ENCODE results near the gene TTLL8. TPM values are rescaled to one million over a fixed set of nuclear protein-coding genes. Genes with fewer than 3 reads are reported as not detected.

The TTLL8 gene
- polyA plus RNA-seq, 2 of the 4 experiments (the other 2 are of a cell fraction), result not detected

DNA sequence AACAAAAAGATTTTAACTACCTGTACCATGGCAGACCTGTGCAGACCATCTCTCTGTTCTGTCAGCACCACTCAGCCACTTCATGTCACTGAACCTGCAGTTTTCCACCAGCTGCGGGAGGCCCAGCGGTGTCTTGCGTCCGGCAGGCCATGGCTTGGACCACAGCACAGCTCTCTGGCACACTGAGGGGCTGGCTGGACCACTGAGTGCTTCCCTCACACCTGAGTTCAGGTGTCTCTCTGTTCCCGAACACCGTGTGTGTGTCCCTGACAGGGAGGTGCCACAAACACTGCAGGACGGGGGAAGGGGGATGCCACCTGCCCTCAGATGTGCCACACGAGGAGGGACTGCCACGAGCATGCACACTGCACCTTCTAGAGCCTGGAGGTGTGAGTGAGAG, 49.4 kb upstream of the TTLL8 start:
- H3K9me3 ChIP-seq, result no peaks in the 10 kb centered on the region
- WGBS (ENCODE audit: missing lambda C conversion rate), result 51% methylated on average over 6 of the region's 9 CpGs
- ChIA-PET POLR2A (no interaction called here), CTCF (interaction anchor here (1.4 kb wide), 1 partner anchor 78 kb away, joined by 3 read pairs; no protein-coding TSS in a partner anchor)
- no peak overlapping the region for H3K27ac ChIP-seq
- DNase-seq (ENCODE audit: low read depth in 1 of 2, low spot score in 1 of 2) (no peak), ATAC-seq (no peak), FAIRE-seq (no peak)
- H3K4me2 ChIP-seq, result no peak overlapping the region
- no peak for TF ChIP-seq RCOR1 (IDR thresholded peaks at IDR 0.05; ENCODE audit: low read depth, low read length)
- TF ChIP-seq, protein P1, sequence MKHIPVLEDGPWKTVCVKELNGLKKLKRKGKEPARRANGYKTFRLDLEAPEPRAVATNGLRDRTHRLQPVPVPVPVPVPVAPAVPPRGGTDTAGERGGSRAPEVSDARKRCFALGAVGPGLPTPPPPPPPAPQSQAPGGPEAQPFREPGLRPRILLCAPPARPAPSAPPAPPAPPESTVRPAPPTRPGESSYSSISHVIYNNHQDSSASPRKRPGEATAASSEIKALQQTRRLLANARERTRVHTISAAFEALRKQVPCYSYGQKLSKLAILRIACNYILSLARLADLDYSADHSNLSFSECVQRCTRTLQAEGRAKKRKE (CRISPR knock-in tag; IDR thresholded peaks at IDR 0.05; ENCODE audit: low read depth), result no peak
- TF ChIP-seq, protein P2, sequence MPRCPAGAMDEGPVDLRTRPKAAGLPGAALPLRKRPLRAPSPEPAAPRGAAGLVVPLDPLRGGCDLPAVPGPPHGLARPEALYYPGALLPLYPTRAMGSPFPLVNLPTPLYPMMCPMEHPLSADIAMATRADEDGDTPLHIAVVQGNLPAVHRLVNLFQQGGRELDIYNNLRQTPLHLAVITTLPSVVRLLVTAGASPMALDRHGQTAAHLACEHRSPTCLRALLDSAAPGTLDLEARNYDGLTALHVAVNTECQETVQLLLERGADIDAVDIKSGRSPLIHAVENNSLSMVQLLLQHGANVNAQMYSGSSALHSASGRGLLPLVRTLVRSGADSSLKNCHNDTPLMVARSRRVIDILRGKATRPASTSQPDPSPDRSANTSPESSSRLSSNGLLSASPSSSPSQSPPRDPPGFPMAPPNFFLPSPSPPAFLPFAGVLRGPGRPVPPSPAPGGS (IDR thresholded peaks at IDR 0.05), result no peak
- no peak for TF ChIP-seq MAFK (IDR thresholded peaks at IDR 0.05; ENCODE audit: partially characterized antibody)
- no peak for TF ChIP-seq JUNB (IDR thresholded peaks at IDR 0.05)
- TF ChIP-seq HOXA7 (CRISPR knock-in tag; IDR thresholded peaks at IDR 0.05), result no peak
- TF ChIP-seq POLR2A (IDR thresholded peaks at IDR 0.05; ENCODE audit: low read length), result no peak
- no peak for TF ChIP-seq TP53 (CRISPR knock-in tag; IDR thresholded peaks at IDR 0.05)
- TF ChIP-seq EP300 (IDR thresholded peaks at IDR 0.05), result no peak
- TF ChIP-seq EHF (CRISPR knock-in tag; IDR thresholded peaks at IDR 0.05), result no peak
- no peak for TF ChIP-seq KDM5A (IDR thresholded peaks at IDR 0.05)
- TF ChIP-seq ESRRA (IDR thresholded peaks at IDR 0.05; ENCODE audit: borderline replicate concordance, low read length), result no peak
- TF ChIP-seq POLR2AphosphoS2 (conservative IDR thresholded peaks at IDR 0.05; ENCODE audit: low read length), result no peak
- no peak for TF ChIP-seq JUN (IDR thresholded peaks at IDR 0.05)
- TF ChIP-seq ZNF302 (CRISPR knock-in tag; IDR thresholded peaks at IDR 0.05), result no peak
- TF ChIP-seq HEYL (CRISPR knock-in tag; IDR thresholded peaks at IDR 0.05), result no peak
- no peaks in the 10 kb centered on the region for H3K4me1 ChIP-seq
- no peak overlapping the region for H3K4me3 ChIP-seq

DNA sequence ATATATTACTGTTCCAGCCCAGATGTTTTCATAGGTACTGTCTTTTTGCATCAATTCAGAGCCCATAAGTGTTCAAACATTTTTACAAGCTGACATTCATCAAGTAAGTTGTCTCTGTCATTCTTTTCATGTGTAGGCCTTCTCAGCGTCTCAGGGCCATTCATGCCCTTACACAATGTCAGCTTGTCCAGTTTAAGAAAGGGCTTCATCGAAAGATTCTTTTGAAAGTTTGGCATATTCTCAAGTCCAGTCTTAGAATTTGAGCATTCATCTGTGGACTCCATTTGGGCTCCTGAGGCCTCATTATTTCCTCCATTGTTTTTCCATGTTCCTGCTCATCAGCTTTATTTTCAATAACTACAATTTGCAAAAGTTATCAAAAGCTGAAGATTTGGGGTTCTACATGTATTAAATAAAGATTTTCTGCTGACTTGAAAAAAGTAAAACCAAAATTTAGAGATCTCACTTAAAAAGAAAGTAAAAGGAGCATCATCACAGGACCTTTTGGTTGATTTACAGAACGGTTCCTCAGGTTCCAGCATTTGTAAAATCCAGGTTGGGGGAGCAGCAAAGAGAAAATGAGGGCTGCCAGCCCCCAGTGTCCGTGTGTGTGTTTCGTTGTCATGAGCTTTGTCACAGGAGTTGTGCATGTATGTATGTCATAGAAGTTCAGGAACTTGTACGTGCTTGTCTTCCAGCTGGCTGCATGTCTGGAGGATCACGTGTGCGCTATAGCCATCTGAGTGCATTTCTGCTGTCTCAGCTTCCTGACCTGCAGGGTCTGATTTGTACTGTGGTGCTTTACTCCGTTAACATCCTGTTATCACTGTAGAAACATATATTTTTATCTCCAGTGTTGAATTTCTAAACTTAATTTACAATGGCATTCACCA, 47.4 kb upstream of the TTLL8 start:
- TF ChIP-seq, protein P3, sequence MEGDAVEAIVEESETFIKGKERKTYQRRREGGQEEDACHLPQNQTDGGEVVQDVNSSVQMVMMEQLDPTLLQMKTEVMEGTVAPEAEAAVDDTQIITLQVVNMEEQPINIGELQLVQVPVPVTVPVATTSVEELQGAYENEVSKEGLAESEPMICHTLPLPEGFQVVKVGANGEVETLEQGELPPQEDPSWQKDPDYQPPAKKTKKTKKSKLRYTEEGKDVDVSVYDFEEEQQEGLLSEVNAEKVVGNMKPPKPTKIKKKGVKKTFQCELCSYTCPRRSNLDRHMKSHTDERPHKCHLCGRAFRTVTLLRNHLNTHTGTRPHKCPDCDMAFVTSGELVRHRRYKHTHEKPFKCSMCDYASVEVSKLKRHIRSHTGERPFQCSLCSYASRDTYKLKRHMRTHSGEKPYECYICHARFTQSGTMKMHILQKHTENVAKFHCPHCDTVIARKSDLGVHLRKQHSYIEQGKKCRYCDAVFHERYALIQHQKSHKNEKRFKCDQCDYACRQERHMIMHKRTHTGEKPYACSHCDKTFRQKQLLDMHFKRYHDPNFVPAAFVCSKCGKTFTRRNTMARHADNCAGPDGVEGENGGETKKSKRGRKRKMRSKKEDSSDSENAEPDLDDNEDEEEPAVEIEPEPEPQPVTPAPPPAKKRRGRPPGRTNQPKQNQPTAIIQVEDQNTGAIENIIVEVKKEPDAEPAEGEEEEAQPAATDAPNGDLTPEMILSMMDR (IDR thresholded peaks at IDR 0.05), result no peak
- TF ChIP-seq MYC (IDR thresholded peaks at IDR 0.05; ENCODE audit: borderline replicate concordance, low read length), result no peak
- 66% methylated on average over 9 of the region's 9 CpGs for WGBS (ENCODE audit: missing lambda C conversion rate)
- no peak for ATAC-seq
- Histone ChIP-seq H3K27ac (no peak overlapping the region), H3K4me2 (no peak overlapping the region), H3K9me3 (no peaks in the 10 kb centered on the region), H3K4me1 (no peaks in the 10 kb centered on the region), H3K4me3 (no peak overlapping the region)
- ChIA-PET CTCF (interaction anchor here (1.5 kb wide), 1 partner anchor 83 kb away, joined by 3 read pairs; no protein-coding TSS in a partner anchor), POLR2A (no interaction called here)
- no peak for DNase-seq (ENCODE audit: low read depth in 1 of 2, low spot score in 1 of 2)
- no peak for FAIRE-seq

DNA sequence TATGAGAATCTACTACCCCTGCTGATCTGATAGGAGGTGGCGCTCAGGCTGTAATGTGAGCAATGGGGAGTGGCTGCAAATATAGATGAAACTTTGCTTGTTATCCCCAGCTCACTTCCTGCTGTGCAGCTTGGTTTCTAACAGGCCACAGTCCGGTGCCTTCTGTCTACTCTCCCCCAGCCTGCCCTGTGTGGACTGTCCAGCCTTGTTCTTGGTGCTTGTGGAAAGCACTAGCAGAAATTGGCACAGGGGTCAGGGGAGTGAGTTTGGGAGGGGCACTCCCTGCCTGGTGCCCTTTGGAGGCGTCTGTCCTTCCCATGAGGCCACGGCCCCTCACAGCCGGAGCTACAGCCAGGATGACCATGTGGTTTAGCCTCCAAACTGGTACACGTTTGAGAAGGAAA, 46.0 kb upstream of the TTLL8 start:
- DNase-seq (ENCODE audit: low read depth in 1 of 2, low spot score in 1 of 2), result no peak
- Histone ChIP-seq H3K4me1 (no peaks in the 10 kb centered on the region), H3K4me2 (no peak overlapping the region), H3K9me3 (no peaks in the 10 kb centered on the region), H3K27ac (no peak overlapping the region), H3K4me3 (no peak overlapping the region)
- ChIA-PET POLR2A (no interaction called here), CTCF (no interaction called here)
- no peak for FAIRE-seq
- ATAC-seq, result no peak
- 73% methylated on average over 5 of the region's 6 CpGs for WGBS (ENCODE audit: missing lambda C conversion rate)
- TF ChIP-seq MAX (IDR thresholded peaks at IDR 0.05) (no peak), RFX5 (IDR thresholded peaks at IDR 0.05) (no peak), POLR2AphosphoS2 (conservative IDR thresholded peaks at IDR 0.05; ENCODE audit: low read length) (no peak), ZSCAN20 (CRISPR knock-in tag; IDR thresholded peaks at IDR 0.05) (no peak), E2F6 (IDR thresholded peaks at IDR 0.05; ENCODE audit: borderline replicate concordance, low read depth) (no peak), EP300 (IDR thresholded peaks at IDR 0.05) (no peak), ZNF302 (CRISPR knock-in tag; IDR thresholded peaks at IDR 0.05) (no peak), NFE2L2 (conservative IDR thresholded peaks at IDR 0.05; ENCODE audit: low read length) (no peak), KDM5A (IDR thresholded peaks at IDR 0.05) (no peak), CEBPB (IDR thresholded peaks at IDR 0.05) (no peak), HDAC2 (IDR thresholded peaks at IDR 0.05) (no peak)
- TF ChIP-seq, protein P4, sequence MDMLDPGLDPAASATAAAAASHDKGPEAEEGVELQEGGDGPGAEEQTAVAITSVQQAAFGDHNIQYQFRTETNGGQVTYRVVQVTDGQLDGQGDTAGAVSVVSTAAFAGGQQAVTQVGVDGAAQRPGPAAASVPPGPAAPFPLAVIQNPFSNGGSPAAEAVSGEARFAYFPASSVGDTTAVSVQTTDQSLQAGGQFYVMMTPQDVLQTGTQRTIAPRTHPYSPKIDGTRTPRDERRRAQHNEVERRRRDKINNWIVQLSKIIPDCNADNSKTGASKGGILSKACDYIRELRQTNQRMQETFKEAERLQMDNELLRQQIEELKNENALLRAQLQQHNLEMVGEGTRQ (IDR thresholded peaks at IDR 0.05), result no peak
- TF ChIP-seq, protein P5, sequence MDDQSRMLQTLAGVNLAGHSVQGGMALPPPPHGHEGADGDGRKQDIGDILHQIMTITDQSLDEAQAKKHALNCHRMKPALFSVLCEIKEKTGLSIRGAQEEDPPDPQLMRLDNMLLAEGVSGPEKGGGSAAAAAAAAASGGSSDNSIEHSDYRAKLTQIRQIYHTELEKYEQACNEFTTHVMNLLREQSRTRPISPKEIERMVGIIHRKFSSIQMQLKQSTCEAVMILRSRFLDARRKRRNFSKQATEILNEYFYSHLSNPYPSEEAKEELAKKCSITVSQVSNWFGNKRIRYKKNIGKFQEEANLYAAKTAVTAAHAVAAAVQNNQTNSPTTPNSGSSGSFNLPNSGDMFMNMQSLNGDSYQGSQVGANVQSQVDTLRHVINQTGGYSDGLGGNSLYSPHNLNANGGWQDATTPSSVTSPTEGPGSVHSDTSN (IDR thresholded peaks at IDR 0.05), result no peak
- TF ChIP-seq, protein P6, sequence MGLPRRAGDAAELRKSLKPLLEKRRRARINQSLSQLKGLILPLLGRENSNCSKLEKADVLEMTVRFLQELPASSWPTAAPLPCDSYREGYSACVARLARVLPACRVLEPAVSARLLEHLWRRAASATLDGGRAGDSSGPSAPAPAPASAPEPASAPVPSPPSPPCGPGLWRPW (IDR thresholded peaks at IDR 0.05), result no peak

Data from A549 (cell line).